SU-DHL-6 (cell line): ENCODE measurements around the gene AANAT.

ENCODE experiments used
- H2AFZ ChIP-seq: fragments of 200-600 bp; sonication (generic); 2 replicates; pipeline ENCODE4 v1.6.1; 2014; ENCODE audit warnings: low read depth, mild to moderate bottlenecking, moderate library complexity, mixed read lengths, antibody characterized with exemption, low read length; ENCODE audit not compliant: severe bottlenecking
- H3F3A ChIP-seq: fragments of 200-600 bp; shearing (Covaris generic); 2 replicates; pipeline ENCODE4 v1.6.0; 2016; ENCODE audit warnings: antibody characterized with exemption, mild to moderate bottlenecking; ENCODE audit not compliant: insufficient read depth
- H3K27ac ChIP-seq: fragments of 200-600 bp; sonication (generic); 2 replicates; pipeline ENCODE4 v1.5.1; 2016; ENCODE audit warnings: low read depth, mild to moderate bottlenecking, low read length, moderate library complexity, mixed read lengths
- H3K27me3 ChIP-seq: fragments of 200-600 bp; sonication (generic), shearing (Covaris generic); 2 replicates; pipeline ENCODE4 v1.6.0; 2014; ENCODE audit warnings: mild to moderate bottlenecking, low read length
- H3K36me3 ChIP-seq: fragments of 200-600 bp; sonication (generic); 2 replicates; pipeline ENCODE4 v1.6.1; 2014; ENCODE audit warnings: mild to moderate bottlenecking, low read length, mixed read lengths
- H3K4me2 ChIP-seq: fragments of 300-600, 200-600 bp; shearing (Covaris generic), sonication (generic); 2 replicates; pipeline ENCODE4 v1.6.0; 2014; ENCODE audit warnings: low read length, low read depth, mild to moderate bottlenecking; ENCODE audit not compliant: poor library complexity, severe bottlenecking
- H3K4me3 ChIP-seq: fragments of 200-600 bp; sonication (generic); 2 replicates; pipeline ENCODE4 v1.5.1; 2014; ENCODE audit warnings: antibody characterized with exemption, low read length, mild to moderate bottlenecking, mixed read lengths; ENCODE audit not compliant: insufficient read depth, poor library complexity, severe bottlenecking
- H3K79me2 ChIP-seq: fragments of 200-600 bp; sonication (generic); 2 replicates; pipeline ENCODE4 v1.6.1; 2014; ENCODE audit warnings: mild to moderate bottlenecking, low read length, moderate library complexity; ENCODE audit not compliant: insufficient read depth
- H3K9ac ChIP-seq: fragments of 200-600 bp; sonication (generic); 2 replicates; pipeline ENCODE4 v1.7.0; 2014; ENCODE audit warnings: mild to moderate bottlenecking, low read length
- H3K9me2 ChIP-seq: fragments of 200-600 bp; sonication (generic); replicated peaks from 2 replicates; pipeline ENCODE4 v1.6.1; 2014; ENCODE audit warnings: low read length; ENCODE audit not compliant: insufficient read depth
- H3K9me3 ChIP-seq: fragments of 200-600 bp; sonication (generic); 2 replicates; pipeline ENCODE4 v1.6.1; 2014; ENCODE audit warnings: low read length, mixed read lengths; ENCODE audit not compliant: insufficient read depth
- H4K20me1 ChIP-seq: fragments of 200-600 bp; sonication (generic); 2 replicates; pipeline ENCODE4 v1.6.1; 2014; ENCODE audit warnings: low read depth, mild to moderate bottlenecking, antibody characterized with exemption, low read length, moderate library complexity, mixed read lengths
- CTCF ChIP-seq: fragments of 200-600 bp; sonication (generic); IDR thresholded peaks from one replicate; pipeline ENCODE4 v1.5.1; 2017; ENCODE audit warnings: antibody characterized with exemption, mild to moderate bottlenecking, low read length, moderate library complexity; ENCODE audit not compliant: insufficient read depth, poor library complexity, severe bottlenecking
- EZH2phosphoT487 ChIP-seq: fragments of 200-600 bp; sonication (generic), shearing (Covaris generic); conservative IDR thresholded peaks from 2 replicates; pipeline ENCODE4 v1.6.1; 2018; ENCODE audit warnings: mild to moderate bottlenecking, antibody characterized with exemption, low read length, moderate library complexity, mixed read lengths

Gene AANAT

GRCh38 chr17:76477576-76477975 lies 10.2 kb downstream of the AANAT start:
- H3K27me3 ChIP-seq = no peaks in the 10 kb centered on the region
- H2AFZ ChIP-seq = no peak overlapping the region
- H3F3A ChIP-seq = peaks cover 22% of the 10 kb centered on the region
- H4K20me1 ChIP-seq = no peaks in the 10 kb centered on the region
- no peak overlapping the region for H3K9ac ChIP-seq
- no peak for TF ChIP-seq CTCF
- no peak for TF ChIP-seq EZH2phosphoT487
- H3K9me3 ChIP-seq = no peaks in the 10 kb centered on the region
- H3K79me2 ChIP-seq = no peaks in the 10 kb centered on the region
- H3K27ac ChIP-seq = no peak overlapping the region
- no peaks in the 10 kb centered on the region for H3K36me3 ChIP-seq
- H3K4me3 ChIP-seq = no peak overlapping the region
- H3K4me2 ChIP-seq = no peak overlapping the region
- H3K9me2 ChIP-seq = no peaks in the 10 kb centered on the region

- no peak overlapping the region for H3K4me3 ChIP-seq
- TF ChIP-seq CTCF = no peak
- TF ChIP-seq EZH2phosphoT487 = no peak
- H3K27me3 ChIP-seq = no peaks in the 10 kb centered on the region
- H3K36me3 ChIP-seq = no peaks in the 10 kb centered on the region
- H4K20me1 ChIP-seq = no peaks in the 10 kb centered on the region
- no peaks in the 10 kb centered on the region for H3K79me2 ChIP-seq
- H3K9me2 ChIP-seq = no peaks in the 10 kb centered on the region
- H3K27ac ChIP-seq = no peak overlapping the region
- H2AFZ ChIP-seq = no peak overlapping the region
- no peaks in the 10 kb centered on the region for H3K9me3 ChIP-seq
- no peak overlapping the region for H3K9ac ChIP-seq
- H3F3A ChIP-seq = peaks cover 28% of the 10 kb centered on the region
- no peak overlapping the region for H3K4me2 ChIP-seq
Observed at GRCh38 chr17:76478097-76478496, 10.7 kb downstream of the AANAT start.

- no peaks in the 10 kb centered on the region for H3K9me3 ChIP-seq
- H3K27ac ChIP-seq = peak overlapping the region; percentile 31
- no peak overlapping the region for H3K4me2 ChIP-seq
- no peaks in the 10 kb centered on the region for H3K36me3 ChIP-seq
- H3K4me3 ChIP-seq = no peak overlapping the region
- no peak overlapping the region for H2AFZ ChIP-seq
- no peaks in the 10 kb centered on the region for H3K9me2 ChIP-seq
- H3K27me3 ChIP-seq = no peaks in the 10 kb centered on the region
- no peak for TF ChIP-seq EZH2phosphoT487
- TF ChIP-seq CTCF = no peak
- H3K79me2 ChIP-seq = no peaks in the 10 kb centered on the region
- H3K9ac ChIP-seq = no peak overlapping the region
- no peaks in the 10 kb centered on the region for H4K20me1 ChIP-seq
- H3F3A ChIP-seq = peaks cover 35% of the 10 kb centered on the region
Observed at GRCh38 chr17:76478730-76479514, 11.5 kb downstream of the AANAT start.
